Measurements from ENCODE around the gene FOXRED1. TPM values are rescaled to one million over a fixed set of nuclear protein-coding genes. Genes with fewer than 3 reads are reported as not detected.

The FOXRED1 gene
- total and polyA plus RNA-seq, 2 of the 4 experiments (the other 2 are of a cell fraction): 15.1 to 28.3 TPM

- H3K27ac ChIP-seq (ENCODE audit: insufficient read depth, low read length): peak overlapping the region; percentile 97
- ATAC-seq (ENCODE audit: low read depth): no peak
Measured at GRCh38 chr11:126267650-126268049, 1.3 kb upstream of the FOXRED1 start.

More at GRCh38 chr11:126267650-126268049, 1.3 kb upstream of the FOXRED1 start:
- POLR2A ChIA-PET (ENCODE audit: unreplicated experiment): no interaction called here
- no peak overlapping the region for H3K18ac ChIP-seq (ENCODE audit: low read depth, low read length)
- H3K9me1 ChIP-seq (ENCODE audit: insufficient read depth, low read length): peaks cover 15% of the 10 kb centered on the region
- H4K5ac ChIP-seq (ENCODE audit: low read depth, low read length): peak overlapping the region; percentile 37
- peak overlapping the region; percentile 86 for H3K4me3 ChIP-seq (ENCODE audit: insufficient read depth, low read depth, low read length)
- BruUV-seq (replicated peaks): no TSS peak
- no peak overlapping the region for H2BK20ac ChIP-seq (ENCODE audit: low read depth, low read length)
- H4K91ac ChIP-seq (ENCODE audit: insufficient read depth, low read depth, low read length): peak overlapping the region; percentile 98
- H3K4ac ChIP-seq (ENCODE audit: low read depth, low read length): peak overlapping the region; percentile 99
- peaks cover 46 to 83% of the 10 kb centered on the region in 2 experiments for H3K79me1 ChIP-seq (ENCODE audit: low read depth in 1 of 2, low read length in 2 of 2)
- H3K56ac ChIP-seq (ENCODE audit: extremely low read depth, insufficient read depth, low read length): peak overlapping the region; percentile 98
- H2AK9ac ChIP-seq (replicated peaks; ENCODE audit: low read depth, low read length, poor library complexity): peak overlapping the region; percentile 84
- dilution Hi-C loops (cut with HindIII; ENCODE audit: low sequenced_read_pairs, unreplicated experiment) (no loop called here), intact Hi-C loops (cut with micrococcal nuclease) (no loop called here), in situ Hi-C loops (cut with MboI; ENCODE audit: low sequenced_read_pairs) (no loop called here)
- peak overlapping the region; percentile 99 to 100 for H4K8ac ChIP-seq (ENCODE audit: low read depth in 2 of 2, low read length in 2 of 2)
- peak overlapping the region; percentile 65; the same call in 1 of the 2 replicates for H2AK5ac ChIP-seq (ENCODE audit: low read depth, low read length)
- H3K9me3 ChIP-seq (ENCODE audit: control insufficient read depth, insufficient read depth, low read length): no peaks in the 10 kb centered on the region
- peak overlapping the region; percentile 18 for H2AFZ ChIP-seq (replicated peaks; ENCODE audit: low read length, poor library complexity)
- H3K36me3 ChIP-seq (ENCODE audit: control insufficient read depth, insufficient read depth, low read length): peaks cover 44% of the 10 kb centered on the region
- DNase-seq: no peak
- no peak for TF ChIP-seq RCOR1 (IDR thresholded peaks at IDR 0.05; ENCODE audit: insufficient replicate concordance, low read length)
- no peak for TF ChIP-seq MAZ (IDR thresholded peaks at IDR 0.05; ENCODE audit: borderline replicate concordance, low read depth, low read length)
- TF ChIP-seq RAD21 (IDR thresholded peaks at IDR 0.05; ENCODE audit: low read length): no peak
- no peak for TF ChIP-seq SMC3 (IDR thresholded peaks at IDR 0.05; ENCODE audit: low read depth, low read length)
- 0 out of 2 replicates have a peak, but pooled peaks have one; percentile 7 for TF ChIP-seq CEBPB (IDR thresholded peaks at IDR 0.05; ENCODE audit: low read depth, low read length)
- TF ChIP-seq ELK1 (IDR thresholded peaks at IDR 0.05; ENCODE audit: borderline replicate concordance, low read depth, low read length): no peak
- H2BK5ac ChIP-seq (ENCODE audit: low read depth, low read length, poor library complexity, severe bottlenecking): peak overlapping the region; percentile 83
- peak overlapping the region; percentile 99 for H3K9ac ChIP-seq (ENCODE audit: low read depth, low read length)
- H3K23ac ChIP-seq (ENCODE audit: low read depth, low read length): peak overlapping the region; percentile 99
- H3K14ac ChIP-seq (replicated peaks; ENCODE audit: low read depth, low read length): peak overlapping the region; percentile 100
- peak overlapping the region; percentile 93 for H3K4me2 ChIP-seq (ENCODE audit: low read depth, low read length)
- H2BK120ac ChIP-seq (ENCODE audit: low read depth, low read length): no peak overlapping the region
- 94% methylated on average over 3 of the region's 6 CpGs; no CpG with 5 or more reads in 1 of the 2 experiments for WGBS, 2 experiments (ENCODE audit: extremely low coverage in 2 of 2, insufficient read length in 1 of 2)
- H4K20me1 ChIP-seq (ENCODE audit: insufficient read depth, low read length): peaks cover 9% of the 10 kb centered on the region; the same call in 1 of the 2 replicates
- H3K27me3 ChIP-seq (ENCODE audit: control insufficient read depth, insufficient read depth, low read length): no peaks in the 10 kb centered on the region
- H2BK15ac ChIP-seq (ENCODE audit: low read depth, low read length): 0 out of 3 replicates have a peak overlapping the region, but pooled peaks have one; percentile 25
- H3K4me1 ChIP-seq (ENCODE audit: control insufficient read depth, insufficient read depth, low read length): peaks cover 3% of the 10 kb centered on the region; the same call in 1 of the 2 replicates
- CTCF ChIA-PET: no interaction called here

Data from IMR-90 (cell line).